Loucy (cell line): ENCODE measurements around the gene RIPOR2.

Experiments used
- CTCF ChIP-seq: fragments of 200-600 bp; sonication (generic); conservative IDR thresholded peaks from 2 replicates; pipeline ENCODE4 v1.5.1; 2014; ENCODE audit warnings: mild to moderate bottlenecking, antibody characterized with exemption, low read length
- EZH2phosphoT487 ChIP-seq: fragments of 200-600 bp; IDR thresholded peaks from 2 replicates; pipeline ENCODE4 v1.6.1; 2018; ENCODE audit warnings: antibody characterized with exemption, mild to moderate bottlenecking, moderate library complexity, borderline replicate concordance

GRCh38 chr6:24985323-24985722 is 49.6 kb upstream of the RIPOR2 start:
- TF ChIP-seq CTCF (no peak), EZH2phosphoT487 (no peak)
